ENCODE results near the gene TMEM183A.

TMEM183A gene

GRCh38 chr1:203028784-203029553 is 21.8 kb downstream of the TMEM183A start:
- H3K9ac ChIP-seq (ENCODE audit: low read depth, low read length) = no peak overlapping the region
- TF ChIP-seq CTCF (IDR thresholded peaks at IDR 0.05; ENCODE audit: borderline replicate concordance, extremely low read depth, low read length, poor library complexity, severe bottlenecking) (no peak), EZH2 (IDR thresholded peaks at IDR 0.05; ENCODE audit: borderline replicate concordance, low read depth, low read length, severe bottlenecking) (no peak)
- H2AFZ ChIP-seq (ENCODE audit: low read depth, low read length) = no peak overlapping the region
- H3K4me1 ChIP-seq (ENCODE audit: insufficient read depth, low read length) = no peaks in the 10 kb centered on the region
- H3K9me3 ChIP-seq (ENCODE audit: insufficient read depth, low read length, severe bottlenecking) = no peaks in the 10 kb centered on the region
- peaks cover 15% of the 10 kb centered on the region; the same call in 1 of the 2 replicates for H3K36me3 ChIP-seq (ENCODE audit: insufficient read depth, low read length)
- no peak overlapping the region for H3K4me3 ChIP-seq (ENCODE audit: low read depth in 1 of 2, low read length in 2 of 2)
- no peaks in the 10 kb centered on the region for H3K79me2 ChIP-seq (ENCODE audit: insufficient read depth, low read length)
- H3K4me2 ChIP-seq (ENCODE audit: insufficient read depth, low read length) = no peak overlapping the region
- H3K27ac ChIP-seq (ENCODE audit: low read length) = no peak overlapping the region
- peaks cover under 1% of the 10 kb centered on the region for H3K27me3 ChIP-seq (ENCODE audit: insufficient read depth, low read length, poor library complexity)
- no peaks in the 10 kb centered on the region for H4K20me1 ChIP-seq (ENCODE audit: insufficient read depth, low read length)
- ATAC-seq (ENCODE audit: insufficient read depth, low read depth) (no peak), DNase-seq (no peak)

- ATAC-seq (ENCODE audit: insufficient read depth, low read depth) = no peak
- peaks cover 3% of the 10 kb centered on the region for H3K27me3 ChIP-seq (ENCODE audit: insufficient read depth, low read length, poor library complexity)
- no peak overlapping the region for H3K4me2 ChIP-seq (ENCODE audit: insufficient read depth, low read length)
- no peak for TF ChIP-seq EZH2 (IDR thresholded peaks at IDR 0.05; ENCODE audit: borderline replicate concordance, low read depth, low read length, severe bottlenecking)
- peak; percentile 32 for TF ChIP-seq CTCF (IDR thresholded peaks at IDR 0.05; ENCODE audit: borderline replicate concordance, extremely low read depth, low read length, poor library complexity, severe bottlenecking)
- no peaks in the 10 kb centered on the region for H4K20me1 ChIP-seq (ENCODE audit: insufficient read depth, low read length)
- no peak overlapping the region for H3K9ac ChIP-seq (ENCODE audit: low read depth, low read length)
- no peaks in the 10 kb centered on the region for H3K79me2 ChIP-seq (ENCODE audit: insufficient read depth, low read length)
- no peaks in the 10 kb centered on the region for H3K36me3 ChIP-seq (ENCODE audit: insufficient read depth, low read length)
- H3K4me3 ChIP-seq (ENCODE audit: low read depth in 1 of 2, low read length in 2 of 2) = no peak overlapping the region
- no peaks in the 10 kb centered on the region for H3K4me1 ChIP-seq (ENCODE audit: insufficient read depth, low read length)
- no peaks in the 10 kb centered on the region for H3K9me3 ChIP-seq (ENCODE audit: insufficient read depth, low read length, severe bottlenecking)
- H3K27ac ChIP-seq (ENCODE audit: low read length) = no peak overlapping the region
- DNase-seq = no peak
- H2AFZ ChIP-seq (ENCODE audit: low read depth, low read length) = no peak overlapping the region
Measured at GRCh38 chr1:203031467-203031866, 24.3 kb downstream of the TMEM183A start.

- Histone ChIP-seq H3K4me2 (ENCODE audit: insufficient read depth, low read length) (no peak overlapping the region), H3K4me3 (ENCODE audit: low read depth in 1 of 2, low read length in 2 of 2) (no peak overlapping the region), H3K36me3 (ENCODE audit: insufficient read depth, low read length) (no peaks in the 10 kb centered on the region), H3K9me3 (ENCODE audit: insufficient read depth, low read length, severe bottlenecking) (no peaks in the 10 kb centered on the region), H3K9ac (ENCODE audit: low read depth, low read length) (no peak overlapping the region), H3K27me3 (ENCODE audit: insufficient read depth, low read length, poor library complexity) (peaks cover 9% of the 10 kb centered on the region), H2AFZ (ENCODE audit: low read depth, low read length) (no peak overlapping the region), H3K79me2 (ENCODE audit: insufficient read depth, low read length) (no peaks in the 10 kb centered on the region), H4K20me1 (ENCODE audit: insufficient read depth, low read length) (no peaks in the 10 kb centered on the region), H3K27ac (ENCODE audit: low read length) (no peak overlapping the region), H3K4me1 (ENCODE audit: insufficient read depth, low read length) (no peaks in the 10 kb centered on the region)
- DNase-seq (no peak), ATAC-seq (ENCODE audit: insufficient read depth, low read depth) (no peak)
- TF ChIP-seq CTCF (IDR thresholded peaks at IDR 0.05; ENCODE audit: borderline replicate concordance, extremely low read depth, low read length, poor library complexity, severe bottlenecking) (no peak), EZH2 (IDR thresholded peaks at IDR 0.05; ENCODE audit: borderline replicate concordance, low read depth, low read length, severe bottlenecking) (no peak)
Measured at GRCh38 chr1:203033287-203033686, 26.1 kb downstream of the TMEM183A start.
